GM23338 (cell line): Measurements from ENCODE around the gene ZBTB44. TPM values are rescaled to one million over a fixed set of nuclear protein-coding genes. Genes with fewer than 3 reads are reported as not detected.

Experiments used
- ATAC-seq: fragments of 200-7000 bp; cut with Tn5 transposase; 3 replicates; pipeline ENCODE4 v1.9.1; 2020
- DNase-seq: peaks from one replicate; pipeline ENCODE4 v3.0.0-alpha.2; 2015; ENCODE audit warnings: low spot score
- H2AFZ ChIP-seq: fragments of 200-600 bp; sonication (generic); 2 replicates; pipeline ENCODE4 v1.8.0; 2016; ENCODE audit warnings: antibody characterized with exemption, mild to moderate bottlenecking, moderate library complexity
- H3F3A ChIP-seq: fragments of 200-600 bp; sonication (generic); replicated peaks from 2 replicates; pipeline ENCODE4 v1.8.0; 2017; ENCODE audit warnings: antibody characterized with exemption, mixed run types, low read depth
- H3K27ac ChIP-seq: fragments of 200-600 bp; sonication (generic); 2 replicates; pipeline ENCODE4 v1.6.1; 2016; ENCODE audit warnings: low read depth
- H3K27me3 ChIP-seq: fragments of 200-600 bp; sonication (generic); 2 replicates; pipeline ENCODE4 v1.8.0; 2016; ENCODE audit warnings: mild to moderate bottlenecking, mixed run types, moderate library complexity; ENCODE audit not compliant: insufficient read depth
- H3K36me3 ChIP-seq: fragments of 200-600 bp; sonication (generic); 2 replicates; pipeline ENCODE4 v1.8.0; 2016; ENCODE audit warnings: mild to moderate bottlenecking; ENCODE audit not compliant: insufficient read depth
- H3K4me1 ChIP-seq: fragments of 200-600 bp; sonication (generic); 2 replicates; pipeline ENCODE4 v1.8.0; 2016; ENCODE audit warnings: mild to moderate bottlenecking, moderate library complexity; ENCODE audit not compliant: insufficient read depth
- H3K4me2 ChIP-seq: fragments of 200-600 bp; sonication (generic); 2 replicates; pipeline ENCODE4 v1.7.1; 2017; ENCODE audit warnings: mixed run types
- H3K4me3 ChIP-seq: fragments of 200-600 bp; sonication (generic); 2 replicates; pipeline ENCODE4 v1.6.1; 2016; ENCODE audit warnings: mixed run types
- H3K79me2 ChIP-seq: fragments of 200-600 bp; sonication (generic); replicated peaks from 2 replicates; pipeline ENCODE4 v1.8.0; 2017; ENCODE audit warnings: mild to moderate bottlenecking; ENCODE audit not compliant: insufficient read depth
- H3K9me2 ChIP-seq: fragments of 200-600 bp; sonication (generic); 2 replicates; pipeline ENCODE4 v1.8.0; 2017; ENCODE audit not compliant: insufficient read depth
- H4K20me1 ChIP-seq: fragments of 200-600 bp; sonication (generic); replicated peaks from 2 replicates; pipeline ENCODE4 v1.8.0; 2017; ENCODE audit warnings: mild to moderate bottlenecking; ENCODE audit not compliant: insufficient read depth
- H3K27ac Mint-ChIP-seq: 2 replicates; pipeline ENCODE4 v1.8.0; 2020; ENCODE audit warnings: inconsistent platforms, mild to moderate bottlenecking, moderate library complexity, mixed read lengths
- H3K27me3 Mint-ChIP-seq: 3 replicates; pipeline ENCODE4 v1.8.0; 2022; ENCODE audit warnings: low read depth, mild to moderate bottlenecking, moderate library complexity, mixed read lengths, inconsistent platforms; ENCODE audit not compliant: insufficient read depth, poor library complexity
- H3K36me3 Mint-ChIP-seq: 3 replicates; pipeline ENCODE4 v1.8.0; 2021; ENCODE audit warnings: low read depth, mild to moderate bottlenecking, inconsistent platforms, moderate library complexity, mixed read lengths
- H3K4me1 Mint-ChIP-seq: 3 replicates; pipeline ENCODE4 v1.8.0; 2020; ENCODE audit warnings: mild to moderate bottlenecking, inconsistent platforms, mixed read lengths
- H3K4me3 Mint-ChIP-seq: 3 replicates; pipeline ENCODE4 v1.8.0; 2021; ENCODE audit warnings: moderate library complexity, mild to moderate bottlenecking, inconsistent platforms, mixed read lengths
- H3K9me3 Mint-ChIP-seq: 3 replicates; pipeline ENCODE4 v1.8.0; 2020; ENCODE audit warnings: moderate library complexity, mild to moderate bottlenecking, inconsistent platforms, mixed read lengths
- ZNF114 ChIP-seq: fragments of 250-450 bp; sonication (Bioruptor Pico); IDR thresholded peaks from 2 replicates; pipeline ENCODE4 v1.5.0; 2020; ENCODE audit warnings: mild to moderate bottlenecking, moderate library complexity
- ZNF331 ChIP-seq: fragments of 250-450 bp; sonication (Bioruptor Pico); IDR thresholded peaks from 2 replicates; pipeline ENCODE4 v1.5.0; 2020; ENCODE audit warnings: low read depth, mild to moderate bottlenecking, moderate library complexity
- polyA plus RNA-seq: library from polyadenylated mRNA; unstranded; fragments of >200 nt; fragmentation: Nextera tagmentation; extraction: Ambion mirVana; gene quantifications from 2 replicates; pipeline ENCODE4 v1.2.1, GENCODE V29; 2016
- total RNA-seq: library from RNA; depleted of rRNA; stranded (reverse); fragments of >200 nt; shearing (Covaris generic); gene quantifications from 2 replicates; pipeline ENCODE4 v1.2.3, GENCODE V29; 2014
- TF ChIP-seq, protein P1 (sequence below): fragments of 250-450 bp; sonication (Bioruptor Pico); IDR thresholded peaks from 2 replicates; pipeline ENCODE4 v1.5.0; 2020; ENCODE audit warnings: mild to moderate bottlenecking, moderate library complexity
- TF ChIP-seq, protein P2 (sequence below), 2 experiments: fragments of 200-600 bp in 1 of 2; sonication (generic) in 1 of 2; conservative IDR thresholded peaks; 2 replicates each; pipeline versions ENCODE4 v1.5.1 to v1.6.1; 2016 to 2017; ENCODE audit warnings: antibody characterized with exemption in 2 of 2, low read depth in 2 of 2, mild to moderate bottlenecking in 2 of 2, moderate library complexity in 1 of 2

Gene ZBTB44
- total and polyA plus RNA-seq, 2 experiments from 2014 or later = 61.2 to 102 TPM

GRCh38 chr11:130227373-130227772 is 87.3 kb downstream of the ZBTB44 start:
- H3K4me1 ChIP-seq = no peaks in the 10 kb centered on the region
- Mint-ChIP-seq H3K4me1 (no peaks in the 10 kb centered on the region), H3K9me3 (no peaks in the 10 kb centered on the region), H3K4me3 (no peak overlapping the region), H3K27me3 (no peaks in the 10 kb centered on the region), H3K36me3 (peaks cover 3% of the 10 kb centered on the region; the same call in 1 of the 3 replicates), H3K27ac (no peak overlapping the region)
- DNase-seq (no peak), ATAC-seq (no peak)
- H3F3A ChIP-seq = no peaks in the 10 kb centered on the region
- H3K36me3 ChIP-seq = no peaks in the 10 kb centered on the region
- H3K4me2 ChIP-seq = no peak overlapping the region
- H3K79me2 ChIP-seq = 0 out of 2 replicates have a peak, but pooled peaks cover 3% of the 10 kb centered on the region
- H4K20me1 ChIP-seq = no peaks in the 10 kb centered on the region
- H2AFZ ChIP-seq = no peak overlapping the region
- H3K9me2 ChIP-seq = no peaks in the 10 kb centered on the region
- H3K27me3 ChIP-seq = no peaks in the 10 kb centered on the region
- TF ChIP-seq, protein P1, sequence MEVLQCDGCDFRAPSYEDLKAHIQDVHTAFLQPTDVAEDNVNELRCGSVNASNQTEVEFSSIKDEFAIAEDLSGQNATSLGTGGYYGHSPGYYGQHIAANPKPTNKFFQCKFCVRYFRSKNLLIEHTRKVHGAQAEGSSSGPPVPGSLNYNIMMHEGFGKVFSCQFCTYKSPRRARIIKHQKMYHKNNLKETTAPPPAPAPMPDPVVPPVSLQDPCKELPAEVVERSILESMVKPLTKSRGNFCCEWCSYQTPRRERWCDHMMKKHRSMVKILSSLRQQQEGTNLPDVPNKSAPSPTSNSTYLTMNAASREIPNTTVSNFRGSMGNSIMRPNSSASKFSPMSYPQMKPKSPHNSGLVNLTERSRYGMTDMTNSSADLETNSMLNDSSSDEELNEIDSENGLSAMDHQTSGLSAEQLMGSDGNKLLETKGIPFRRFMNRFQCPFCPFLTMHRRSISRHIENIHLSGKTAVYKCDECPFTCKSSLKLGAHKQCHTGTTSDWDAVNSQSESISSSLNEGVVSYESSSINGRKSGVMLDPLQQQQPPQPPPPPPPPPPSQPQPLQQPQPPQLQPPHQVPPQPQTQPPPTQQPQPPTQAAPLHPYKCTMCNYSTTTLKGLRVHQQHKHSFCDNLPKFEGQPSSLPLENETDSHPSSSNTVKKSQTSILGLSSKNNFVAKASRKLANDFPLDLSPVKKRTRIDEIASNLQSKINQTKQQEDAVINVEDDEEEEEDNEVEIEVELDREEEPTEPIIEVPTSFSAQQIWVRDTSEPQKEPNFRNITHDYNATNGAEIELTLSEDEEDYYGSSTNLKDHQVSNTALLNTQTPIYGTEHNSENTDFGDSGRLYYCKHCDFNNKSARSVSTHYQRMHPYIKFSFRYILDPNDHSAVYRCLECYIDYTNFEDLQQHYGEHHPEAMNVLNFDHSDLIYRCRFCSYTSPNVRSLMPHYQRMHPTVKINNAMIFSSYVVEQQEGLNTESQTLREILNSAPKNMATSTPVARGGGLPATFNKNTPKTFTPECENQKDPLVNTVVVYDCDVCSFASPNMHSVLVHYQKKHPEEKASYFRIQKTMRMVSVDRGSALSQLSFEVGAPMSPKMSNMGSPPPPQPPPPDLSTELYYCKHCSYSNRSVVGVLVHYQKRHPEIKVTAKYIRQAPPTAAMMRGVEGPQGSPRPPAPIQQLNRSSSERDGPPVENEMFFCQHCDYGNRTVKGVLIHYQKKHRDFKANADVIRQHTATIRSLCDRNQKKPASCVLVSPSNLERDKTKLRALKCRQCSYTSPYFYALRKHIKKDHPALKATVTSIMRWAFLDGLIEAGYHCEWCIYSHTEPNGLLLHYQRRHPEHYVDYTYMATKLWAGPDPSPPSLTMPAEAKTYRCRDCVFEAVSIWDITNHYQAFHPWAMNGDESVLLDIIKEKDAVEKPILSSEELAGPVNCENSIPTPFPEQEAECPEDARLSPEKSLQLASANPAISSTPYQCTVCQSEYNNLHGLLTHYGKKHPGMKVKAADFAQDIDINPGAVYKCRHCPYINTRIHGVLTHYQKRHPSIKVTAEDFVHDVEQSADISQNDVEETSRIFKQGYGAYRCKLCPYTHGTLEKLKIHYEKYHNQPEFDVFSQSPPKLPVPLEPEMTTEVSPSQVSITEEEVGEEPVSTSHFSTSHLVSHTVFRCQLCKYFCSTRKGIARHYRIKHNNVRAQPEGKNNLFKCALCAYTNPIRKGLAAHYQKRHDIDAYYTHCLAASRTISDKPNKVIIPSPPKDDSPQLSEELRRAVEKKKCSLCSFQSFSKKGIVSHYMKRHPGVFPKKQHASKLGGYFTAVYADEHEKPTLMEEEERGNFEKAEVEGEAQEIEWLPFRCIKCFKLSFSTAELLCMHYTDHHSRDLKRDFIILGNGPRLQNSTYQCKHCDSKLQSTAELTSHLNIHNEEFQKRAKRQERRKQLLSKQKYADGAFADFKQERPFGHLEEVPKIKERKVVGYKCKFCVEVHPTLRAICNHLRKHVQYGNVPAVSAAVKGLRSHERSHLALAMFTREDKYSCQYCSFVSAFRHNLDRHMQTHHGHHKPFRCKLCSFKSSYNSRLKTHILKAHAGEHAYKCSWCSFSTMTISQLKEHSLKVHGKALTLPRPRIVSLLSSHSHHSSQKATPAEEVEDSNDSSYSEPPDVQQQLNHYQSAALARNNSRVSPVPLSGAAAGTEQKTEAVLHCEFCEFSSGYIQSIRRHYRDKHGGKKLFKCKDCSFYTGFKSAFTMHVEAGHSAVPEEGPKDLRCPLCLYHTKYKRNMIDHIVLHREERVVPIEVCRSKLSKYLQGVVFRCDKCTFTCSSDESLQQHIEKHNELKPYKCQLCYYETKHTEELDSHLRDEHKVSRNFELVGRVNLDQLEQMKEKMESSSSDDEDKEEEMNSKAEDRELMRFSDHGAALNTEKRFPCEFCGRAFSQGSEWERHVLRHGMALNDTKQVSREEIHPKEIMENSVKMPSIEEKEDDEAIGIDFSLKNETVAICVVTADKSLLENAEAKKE (CRISPR knock-in tag) = no peak
- no peak overlapping the region for H3K4me3 ChIP-seq
- no peak overlapping the region for H3K27ac ChIP-seq

DNA sequence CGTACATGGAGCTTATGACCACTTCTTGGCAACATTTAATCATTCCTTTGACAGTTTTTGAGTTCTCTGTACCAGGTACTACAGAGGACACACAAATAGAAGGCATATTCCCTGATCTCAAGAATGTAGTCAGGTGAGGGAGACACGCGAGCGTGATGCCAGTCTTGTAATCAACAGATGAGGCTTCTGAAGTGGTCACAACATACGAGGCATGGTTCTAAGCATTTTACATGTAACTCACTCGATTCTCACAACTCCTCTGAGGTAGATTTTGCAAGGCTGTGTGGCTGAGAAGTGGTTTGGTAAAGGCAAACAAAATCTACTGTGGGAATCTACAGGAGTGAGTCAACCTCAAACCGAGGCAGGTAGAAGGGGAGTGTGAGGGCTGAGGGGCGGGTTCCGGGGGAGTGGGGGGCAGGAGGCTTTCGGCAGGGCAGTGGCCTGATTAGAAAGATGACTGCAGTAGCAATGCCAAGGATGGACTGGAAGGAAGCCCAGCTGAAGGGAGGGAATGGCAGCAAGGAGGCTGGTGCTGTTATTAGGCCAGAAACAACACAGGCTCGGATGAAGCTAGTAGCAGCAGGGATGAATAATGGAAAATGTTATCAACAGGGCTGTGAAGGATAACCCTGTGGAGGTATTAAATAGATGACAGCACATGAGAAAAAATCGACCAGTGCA is 91.3 kb downstream of the ZBTB44 start:
- no peaks in the 10 kb centered on the region for H3F3A ChIP-seq
- H3K4me3 ChIP-seq = no peak overlapping the region
- Mint-ChIP-seq H3K27ac (no peak overlapping the region), H3K4me1 (0 out of 3 replicates have a peak, but pooled peaks cover 2% of the 10 kb centered on the region), H3K4me3 (no peak overlapping the region), H3K36me3 (peaks cover 5% of the 10 kb centered on the region; the same call in 2 of the 3 replicates), H3K9me3 (no peaks in the 10 kb centered on the region), H3K27me3 (peaks cover 2% of the 10 kb centered on the region)
- no peak overlapping the region for H3K27ac ChIP-seq
- H4K20me1 ChIP-seq = no peaks in the 10 kb centered on the region
- ATAC-seq (no peak), DNase-seq (no peak)
- no peak overlapping the region for H3K4me2 ChIP-seq
- H3K4me1 ChIP-seq = no peaks in the 10 kb centered on the region
- TF ChIP-seq, protein P2, sequence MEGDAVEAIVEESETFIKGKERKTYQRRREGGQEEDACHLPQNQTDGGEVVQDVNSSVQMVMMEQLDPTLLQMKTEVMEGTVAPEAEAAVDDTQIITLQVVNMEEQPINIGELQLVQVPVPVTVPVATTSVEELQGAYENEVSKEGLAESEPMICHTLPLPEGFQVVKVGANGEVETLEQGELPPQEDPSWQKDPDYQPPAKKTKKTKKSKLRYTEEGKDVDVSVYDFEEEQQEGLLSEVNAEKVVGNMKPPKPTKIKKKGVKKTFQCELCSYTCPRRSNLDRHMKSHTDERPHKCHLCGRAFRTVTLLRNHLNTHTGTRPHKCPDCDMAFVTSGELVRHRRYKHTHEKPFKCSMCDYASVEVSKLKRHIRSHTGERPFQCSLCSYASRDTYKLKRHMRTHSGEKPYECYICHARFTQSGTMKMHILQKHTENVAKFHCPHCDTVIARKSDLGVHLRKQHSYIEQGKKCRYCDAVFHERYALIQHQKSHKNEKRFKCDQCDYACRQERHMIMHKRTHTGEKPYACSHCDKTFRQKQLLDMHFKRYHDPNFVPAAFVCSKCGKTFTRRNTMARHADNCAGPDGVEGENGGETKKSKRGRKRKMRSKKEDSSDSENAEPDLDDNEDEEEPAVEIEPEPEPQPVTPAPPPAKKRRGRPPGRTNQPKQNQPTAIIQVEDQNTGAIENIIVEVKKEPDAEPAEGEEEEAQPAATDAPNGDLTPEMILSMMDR (conservative IDR thresholded peaks at IDR 0.05; ENCODE audit: low read depth in 2 of 2) = no peak
- TF ChIP-seq ZNF331 (CRISPR knock-in tag) (no peak), ZNF114 (CRISPR knock-in tag) (no peak)
- H3K36me3 ChIP-seq = no peaks in the 10 kb centered on the region
- no peak overlapping the region for H2AFZ ChIP-seq
- no peaks in the 10 kb centered on the region for H3K27me3 ChIP-seq
- 0 out of 2 replicates have a peak, but pooled peaks cover 3% of the 10 kb centered on the region for H3K79me2 ChIP-seq
- 0 out of 2 replicates have a peak, but pooled peaks cover 1% of the 10 kb centered on the region for H3K9me2 ChIP-seq
